Astrocyte (in vitro differentiated cells and primary cell): ENCODE results near the gene CDK14. TPM values are rescaled to one million over a fixed set of nuclear protein-coding genes. Genes with fewer than 3 reads are reported as not detected.

Experiments used
- DNase-seq: peaks from one replicate; pipeline ENCODE4 v3.0.0-alpha.2; 2010; ENCODE audit warnings: low read depth
- FAIRE-seq: peaks from 2 replicates; lab custom pipeline; 2011; peaks lifted over from hg19 to GRCh38; lab: Jason Lieb, UNC
- H2AFZ ChIP-seq: 2 replicates; pipeline ENCODE4 v1.6.0; 2012; ENCODE audit warnings: low read depth, low read length, inconsistent platforms
- H3K27ac ChIP-seq: 2 replicates; pipeline ENCODE4 v1.5.1; 2011; ENCODE audit warnings: low read depth, low read length, inconsistent platforms
- H3K27me3 ChIP-seq: 2 replicates; pipeline ENCODE4 v1.6.0; 2011; ENCODE audit warnings: low read length, inconsistent platforms; ENCODE audit not compliant: insufficient read depth
- H3K36me3 ChIP-seq: 2 replicates; pipeline ENCODE4 v1.5.1; 2011; ENCODE audit warnings: low read length, inconsistent platforms; ENCODE audit not compliant: insufficient read depth
- H3K4me1 ChIP-seq: 2 replicates; pipeline ENCODE4 v1.5.1; 2011; ENCODE audit warnings: low read length, inconsistent platforms; ENCODE audit not compliant: insufficient read depth
- H3K4me2 ChIP-seq: 2 replicates; pipeline ENCODE4 v1.6.0; 2012; ENCODE audit warnings: low read length, inconsistent platforms
- H3K4me3 ChIP-seq: 2 replicates; pipeline ENCODE4 v1.5.1; 2011; ENCODE audit warnings: low read depth, mild to moderate bottlenecking, low read length, inconsistent platforms; ENCODE audit not compliant: insufficient read depth
- H3K79me2 ChIP-seq: 2 replicates; pipeline ENCODE4 v1.6.0; 2012; ENCODE audit warnings: mild to moderate bottlenecking, low read length, inconsistent platforms; ENCODE audit not compliant: insufficient read depth
- H3K9ac ChIP-seq: 2 replicates; pipeline ENCODE4 v1.6.0; 2012; ENCODE audit warnings: mild to moderate bottlenecking, low read length, inconsistent platforms
- H3K9me3 ChIP-seq: 2 replicates; pipeline ENCODE4 v1.5.1; 2012; ENCODE audit warnings: low read depth, mild to moderate bottlenecking, low read length, inconsistent platforms; ENCODE audit not compliant: insufficient read depth
- H4K20me1 ChIP-seq: 2 replicates; pipeline ENCODE4 v1.6.0; 2012; ENCODE audit warnings: low read length, inconsistent platforms; ENCODE audit not compliant: insufficient read depth
- H3K27ac Mint-ChIP-seq: one replicate; pipeline ENCODE4 v1.8.0; 2021; ENCODE audit warnings: mild to moderate bottlenecking, mixed read lengths; ENCODE audit not compliant: unreplicated experiment
- H3K27me3 Mint-ChIP-seq: one replicate; pipeline ENCODE4 v1.8.0; 2021; ENCODE audit warnings: low read depth, mixed read lengths; ENCODE audit not compliant: unreplicated experiment
- H3K36me3 Mint-ChIP-seq: one replicate; pipeline ENCODE4 v1.8.0; 2021; ENCODE audit warnings: low read depth, mixed read lengths; ENCODE audit not compliant: unreplicated experiment
- H3K4me1 Mint-ChIP-seq: one replicate; pipeline ENCODE4 v1.8.0; 2021; ENCODE audit warnings: low read depth, mixed read lengths; ENCODE audit not compliant: unreplicated experiment
- H3K4me3 Mint-ChIP-seq: one replicate; pipeline ENCODE4 v1.8.0; 2021; ENCODE audit warnings: mild to moderate bottlenecking, moderate library complexity, mixed read lengths; ENCODE audit not compliant: unreplicated experiment
- H3K9me3 Mint-ChIP-seq: one replicate; pipeline ENCODE4 v1.8.0; 2021; ENCODE audit warnings: mild to moderate bottlenecking, mixed read lengths; ENCODE audit not compliant: unreplicated experiment
- EZH2 ChIP-seq: IDR thresholded peaks from 2 replicates; pipeline ENCODE4 v1.6.1; 2012; ENCODE audit warnings: mild to moderate bottlenecking, low read length, inconsistent platforms; ENCODE audit not compliant: insufficient read depth
- total RNA-seq: library from RNA; stranded (reverse); gene quantifications from 2 replicates; pipeline ENCODE4 v1.2.1, GENCODE V29; 2021
- TF ChIP-seq, protein P1 (sequence below): IDR thresholded peaks from 2 replicates; pipeline ENCODE4 v1.5.1; 2011; ENCODE audit warnings: low read depth, mild to moderate bottlenecking, inconsistent platforms, low read length, moderate library complexity; ENCODE audit not compliant: insufficient read depth

The CDK14 gene
- total RNA-seq, 1 donor from 2014 or later, result 30.2 TPM

GRCh38 chr7:90994121-90994520 is 398.0 kb downstream of the CDK14 start:
- Mint-ChIP-seq H3K4me3 (no peak overlapping the region), H3K27me3 (no peaks in the 10 kb centered on the region), H3K36me3 (peaks cover 6% of the 10 kb centered on the region), H3K27ac (no peak overlapping the region), H3K9me3 (peaks cover 2% of the 10 kb centered on the region), H3K4me1 (no peaks in the 10 kb centered on the region)
- Histone ChIP-seq H3K79me2 (no peaks in the 10 kb centered on the region), H4K20me1 (no peaks in the 10 kb centered on the region), H3K9ac (no peak overlapping the region), H3K9me3 (no peaks in the 10 kb centered on the region), H2AFZ (no peak overlapping the region), H3K4me1 (no peaks in the 10 kb centered on the region), H3K27ac (no peak overlapping the region), H3K36me3 (no peaks in the 10 kb centered on the region), H3K4me3 (no peak overlapping the region), H3K27me3 (no peaks in the 10 kb centered on the region), H3K4me2 (no peak overlapping the region)
- FAIRE-seq (no peak), DNase-seq (no peak)
- TF ChIP-seq EZH2, result no peak
- TF ChIP-seq, protein P1, sequence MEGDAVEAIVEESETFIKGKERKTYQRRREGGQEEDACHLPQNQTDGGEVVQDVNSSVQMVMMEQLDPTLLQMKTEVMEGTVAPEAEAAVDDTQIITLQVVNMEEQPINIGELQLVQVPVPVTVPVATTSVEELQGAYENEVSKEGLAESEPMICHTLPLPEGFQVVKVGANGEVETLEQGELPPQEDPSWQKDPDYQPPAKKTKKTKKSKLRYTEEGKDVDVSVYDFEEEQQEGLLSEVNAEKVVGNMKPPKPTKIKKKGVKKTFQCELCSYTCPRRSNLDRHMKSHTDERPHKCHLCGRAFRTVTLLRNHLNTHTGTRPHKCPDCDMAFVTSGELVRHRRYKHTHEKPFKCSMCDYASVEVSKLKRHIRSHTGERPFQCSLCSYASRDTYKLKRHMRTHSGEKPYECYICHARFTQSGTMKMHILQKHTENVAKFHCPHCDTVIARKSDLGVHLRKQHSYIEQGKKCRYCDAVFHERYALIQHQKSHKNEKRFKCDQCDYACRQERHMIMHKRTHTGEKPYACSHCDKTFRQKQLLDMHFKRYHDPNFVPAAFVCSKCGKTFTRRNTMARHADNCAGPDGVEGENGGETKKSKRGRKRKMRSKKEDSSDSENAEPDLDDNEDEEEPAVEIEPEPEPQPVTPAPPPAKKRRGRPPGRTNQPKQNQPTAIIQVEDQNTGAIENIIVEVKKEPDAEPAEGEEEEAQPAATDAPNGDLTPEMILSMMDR, result no peak

GRCh38 chr7:90994601-90995000 is 398.5 kb downstream of the CDK14 start:
- H3K27ac Mint-ChIP-seq, result no peak overlapping the region
- no peak overlapping the region for H3K4me3 Mint-ChIP-seq
- H3K4me1 Mint-ChIP-seq, result no peaks in the 10 kb centered on the region
- Histone ChIP-seq H3K9me3 (no peaks in the 10 kb centered on the region), H3K79me2 (no peaks in the 10 kb centered on the region), H3K4me1 (no peaks in the 10 kb centered on the region), H3K9ac (no peak overlapping the region), H3K4me2 (no peak overlapping the region), H3K27me3 (no peaks in the 10 kb centered on the region), H3K27ac (no peak overlapping the region), H2AFZ (no peak overlapping the region), H4K20me1 (no peaks in the 10 kb centered on the region), H3K36me3 (no peaks in the 10 kb centered on the region), H3K4me3 (no peak overlapping the region)
- H3K27me3 Mint-ChIP-seq, result no peaks in the 10 kb centered on the region
- peaks cover 6% of the 10 kb centered on the region for H3K36me3 Mint-ChIP-seq
- TF ChIP-seq, protein P1, result no peak
- no peak for TF ChIP-seq EZH2
- DNase-seq (no peak), FAIRE-seq (no peak)
- peaks cover 2% of the 10 kb centered on the region for H3K9me3 Mint-ChIP-seq

GRCh38 chr7:90995996-90996395 is 399.9 kb downstream of the CDK14 start:
- TF ChIP-seq EZH2, result no peak
- TF ChIP-seq, protein P1, result no peak
- Histone ChIP-seq H4K20me1 (no peaks in the 10 kb centered on the region), H3K27ac (no peak overlapping the region), H3K79me2 (no peaks in the 10 kb centered on the region), H3K4me2 (no peak overlapping the region), H3K4me3 (no peak overlapping the region), H3K27me3 (no peaks in the 10 kb centered on the region), H2AFZ (no peak overlapping the region), H3K9ac (no peak overlapping the region), H3K9me3 (no peaks in the 10 kb centered on the region), H3K36me3 (no peaks in the 10 kb centered on the region), H3K4me1 (no peaks in the 10 kb centered on the region)
- Mint-ChIP-seq H3K36me3 (peaks cover 5% of the 10 kb centered on the region), H3K4me3 (no peak overlapping the region), H3K9me3 (peaks cover 2% of the 10 kb centered on the region), H3K27ac (no peak overlapping the region), H3K27me3 (no peaks in the 10 kb centered on the region), H3K4me1 (peaks cover 10% of the 10 kb centered on the region)
- FAIRE-seq (no peak), DNase-seq (no peak)
